GM12875 (cell line): ENCODE measurements around the gene UBQLN3.

Source experiments
- H3K4me3 ChIP-seq: one replicate; pipeline ENCODE4 v1.5.1; 2011; ENCODE audit warnings: low read depth, low read length, control low read depth
- CTCF ChIP-seq: IDR thresholded peaks from 2 replicates; pipeline ENCODE4 v1.5.1; 2011; ENCODE audit warnings: low read depth, mild to moderate bottlenecking, control low read depth, inconsistent platforms, low read length, moderate library complexity, borderline replicate concordance; ENCODE audit not compliant: insufficient read depth

UBQLN3 gene

GRCh38 chr11:5507177-5507932 is 2.4 kb downstream of the UBQLN3 start:
- no peak for TF ChIP-seq CTCF
- no peak overlapping the region for H3K4me3 ChIP-seq

GRCh38 chr11:5505363-5506048 is 4.3 kb downstream of the UBQLN3 start:
- no peak overlapping the region for H3K4me3 ChIP-seq
- no peak for TF ChIP-seq CTCF

GRCh38 chr11:5504403-5504921 is 5.3 kb downstream of the UBQLN3 start:
- H3K4me3 ChIP-seq, result no peak overlapping the region
- no peak for TF ChIP-seq CTCF

GRCh38 chr11:5500393-5500801 is 9.4 kb downstream of the UBQLN3 start:
- H3K4me3 ChIP-seq, result no peak overlapping the region
- TF ChIP-seq CTCF, result no peak

GRCh38 chr11:5499671-5500070 is 10.1 kb downstream of the UBQLN3 start:
- TF ChIP-seq CTCF, result no peak
- H3K4me3 ChIP-seq, result no peak overlapping the region

GRCh38 chr11:5489576-5490357 is 20.0 kb downstream of the UBQLN3 start:
- H3K4me3 ChIP-seq, result no peak overlapping the region
- no peak for TF ChIP-seq CTCF
